ENCODE data around the gene CDKN2B-AS1. TPM values are rescaled to one million over a fixed set of nuclear protein-coding genes. Genes with fewer than 3 reads are reported as not detected.

CDKN2B-AS1 gene
- total RNA-seq, 1 donor = 12.9 TPM

- TF ChIP-seq, protein P1, sequence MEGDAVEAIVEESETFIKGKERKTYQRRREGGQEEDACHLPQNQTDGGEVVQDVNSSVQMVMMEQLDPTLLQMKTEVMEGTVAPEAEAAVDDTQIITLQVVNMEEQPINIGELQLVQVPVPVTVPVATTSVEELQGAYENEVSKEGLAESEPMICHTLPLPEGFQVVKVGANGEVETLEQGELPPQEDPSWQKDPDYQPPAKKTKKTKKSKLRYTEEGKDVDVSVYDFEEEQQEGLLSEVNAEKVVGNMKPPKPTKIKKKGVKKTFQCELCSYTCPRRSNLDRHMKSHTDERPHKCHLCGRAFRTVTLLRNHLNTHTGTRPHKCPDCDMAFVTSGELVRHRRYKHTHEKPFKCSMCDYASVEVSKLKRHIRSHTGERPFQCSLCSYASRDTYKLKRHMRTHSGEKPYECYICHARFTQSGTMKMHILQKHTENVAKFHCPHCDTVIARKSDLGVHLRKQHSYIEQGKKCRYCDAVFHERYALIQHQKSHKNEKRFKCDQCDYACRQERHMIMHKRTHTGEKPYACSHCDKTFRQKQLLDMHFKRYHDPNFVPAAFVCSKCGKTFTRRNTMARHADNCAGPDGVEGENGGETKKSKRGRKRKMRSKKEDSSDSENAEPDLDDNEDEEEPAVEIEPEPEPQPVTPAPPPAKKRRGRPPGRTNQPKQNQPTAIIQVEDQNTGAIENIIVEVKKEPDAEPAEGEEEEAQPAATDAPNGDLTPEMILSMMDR (IDR thresholded peaks at IDR 0.05; ENCODE audit: insufficient read depth, low read length) = no peak
Measured at GRCh38 chr9:22028394-22028793, 33.8 kb downstream of the CDKN2B-AS1 start.

DNA sequence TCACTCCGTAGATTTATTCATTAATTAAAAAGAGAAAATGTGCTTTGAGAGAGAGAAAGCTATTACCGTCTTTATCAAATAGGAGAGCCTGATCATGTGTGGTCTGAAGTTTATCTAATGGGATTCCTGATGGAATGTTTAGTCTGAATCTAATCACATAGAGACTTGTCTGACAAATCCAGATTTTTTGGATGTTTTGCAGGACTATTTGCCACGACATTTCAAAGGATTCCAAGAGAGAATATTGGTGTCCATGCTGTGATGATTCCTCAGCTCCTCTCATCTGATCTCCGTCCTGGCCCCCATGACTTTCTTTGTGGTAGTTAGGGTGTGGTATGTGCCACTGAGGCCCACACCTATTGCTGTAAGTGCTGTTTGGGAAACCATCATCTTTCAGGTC, 34.6 kb downstream of the CDKN2B-AS1 start:
- DNase-seq (ENCODE audit: low read depth) = no peak
- H3K4me3 ChIP-seq (ENCODE audit: low read depth, low read length) = no peak overlapping the region
- TF ChIP-seq, protein P1 (IDR thresholded peaks at IDR 0.05; ENCODE audit: insufficient read depth, low read length) = no peak

More at GRCh38 chr9:22028394-22028793, 33.8 kb downstream of the CDKN2B-AS1 start:
- H3K4me3 ChIP-seq (ENCODE audit: low read depth, low read length) = no peak overlapping the region
- DNase-seq (ENCODE audit: low read depth) = no peak

DNA sequence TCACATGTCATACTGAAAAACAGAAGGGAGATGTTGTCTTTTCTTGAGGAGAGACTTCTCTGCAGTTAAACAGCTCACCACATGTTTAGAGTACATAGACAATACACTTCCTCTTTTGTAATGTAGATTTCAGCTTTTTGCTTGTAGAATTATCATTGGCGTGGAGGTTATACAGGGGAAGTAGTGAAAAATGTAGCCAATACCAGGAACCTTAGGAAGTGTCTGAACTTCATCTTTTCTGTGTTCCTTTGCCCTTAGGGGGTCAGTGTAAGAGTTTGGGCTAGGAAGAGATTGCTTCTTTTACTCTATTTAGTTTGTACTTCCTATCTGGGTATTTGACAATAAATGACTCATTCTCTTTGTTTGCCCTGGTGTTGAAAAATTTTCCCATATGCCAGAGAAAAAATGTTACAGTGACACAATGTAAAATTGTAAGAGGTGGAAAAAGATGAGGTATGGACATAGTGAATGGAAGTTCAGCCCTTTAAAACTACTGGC, 35.6 kb downstream of the CDKN2B-AS1 start:
- no peak overlapping the region for H3K4me3 ChIP-seq (ENCODE audit: low read depth, low read length)
- TF ChIP-seq, protein P1 (IDR thresholded peaks at IDR 0.05; ENCODE audit: insufficient read depth, low read length) = no peak
- DNase-seq (ENCODE audit: low read depth) = peak; percentile 77

DNA sequence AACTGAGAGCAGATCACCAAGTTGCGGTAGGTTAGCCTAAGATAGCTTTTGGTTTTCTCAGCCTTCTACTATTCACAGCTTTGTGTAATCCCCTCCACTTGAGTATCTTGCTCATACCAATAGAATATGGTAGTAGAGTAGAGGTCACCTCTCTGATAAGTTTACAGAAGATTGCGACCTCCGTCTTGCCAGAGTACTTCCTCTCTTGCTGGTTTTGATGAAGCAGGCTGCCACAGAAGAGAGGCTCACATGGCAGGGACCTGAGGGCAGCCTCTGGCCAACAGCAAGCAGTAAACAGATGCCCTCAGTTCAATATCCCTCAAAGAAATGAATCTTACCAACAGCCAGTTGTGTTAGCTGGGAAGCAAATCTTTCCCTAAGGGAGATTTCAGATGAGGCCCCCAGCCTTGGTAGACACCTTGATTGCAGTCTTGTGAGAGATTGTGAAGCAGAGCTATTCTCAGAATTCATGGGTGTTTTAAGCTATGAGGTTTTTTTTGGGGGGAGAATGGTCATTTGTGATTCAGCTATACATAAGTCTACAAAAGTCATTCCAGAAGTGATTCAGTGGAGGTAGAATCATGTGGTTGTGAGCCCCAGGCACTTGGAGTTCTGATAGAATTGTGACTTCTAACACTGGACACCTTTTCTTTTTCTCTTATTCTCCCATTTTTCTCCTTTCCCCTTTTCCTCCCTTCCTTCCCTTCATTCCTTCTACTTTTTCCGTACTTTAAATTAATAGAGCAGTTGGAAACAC, 37.2 kb downstream of the CDKN2B-AS1 start:
- TF ChIP-seq, protein P1 (IDR thresholded peaks at IDR 0.05; ENCODE audit: insufficient read depth, low read length) = no peak
- DNase-seq (ENCODE audit: low read depth) = no peak
- no peak overlapping the region for H3K4me3 ChIP-seq (ENCODE audit: low read depth, low read length)

DNA sequence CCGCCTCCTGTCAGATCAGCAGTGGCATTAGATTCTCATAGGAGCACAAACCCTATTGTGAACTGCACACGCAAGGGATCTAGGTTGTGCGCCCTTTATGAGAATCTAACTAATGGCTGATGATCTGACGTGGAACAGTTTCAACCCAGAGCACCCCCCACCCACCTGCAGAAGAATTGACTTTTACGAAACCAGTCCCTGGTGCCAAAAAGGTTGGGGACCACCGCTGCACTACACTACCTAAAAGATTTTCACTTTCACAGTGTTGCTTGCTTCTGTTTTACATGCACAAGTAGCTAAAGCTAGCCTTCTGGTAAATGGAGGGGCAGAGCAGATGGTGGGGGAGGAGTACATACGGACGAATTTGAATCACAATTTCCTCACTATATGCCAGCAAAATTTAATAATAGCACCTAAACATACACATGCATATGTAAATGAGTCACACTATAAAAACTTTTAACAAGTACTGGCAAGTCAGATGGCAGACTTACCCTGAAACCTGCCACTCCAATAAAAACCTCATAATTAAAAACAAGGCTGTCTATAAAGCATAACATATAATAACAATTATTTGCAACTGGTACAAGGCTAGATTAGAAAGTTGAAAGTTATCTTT, 38.5 kb downstream of the CDKN2B-AS1 start:
- no peak for DNase-seq (ENCODE audit: low read depth)
- TF ChIP-seq, protein P1 (IDR thresholded peaks at IDR 0.05; ENCODE audit: insufficient read depth, low read length) = no peak
- H3K4me3 ChIP-seq (ENCODE audit: low read depth, low read length) = no peak overlapping the region

DNA sequence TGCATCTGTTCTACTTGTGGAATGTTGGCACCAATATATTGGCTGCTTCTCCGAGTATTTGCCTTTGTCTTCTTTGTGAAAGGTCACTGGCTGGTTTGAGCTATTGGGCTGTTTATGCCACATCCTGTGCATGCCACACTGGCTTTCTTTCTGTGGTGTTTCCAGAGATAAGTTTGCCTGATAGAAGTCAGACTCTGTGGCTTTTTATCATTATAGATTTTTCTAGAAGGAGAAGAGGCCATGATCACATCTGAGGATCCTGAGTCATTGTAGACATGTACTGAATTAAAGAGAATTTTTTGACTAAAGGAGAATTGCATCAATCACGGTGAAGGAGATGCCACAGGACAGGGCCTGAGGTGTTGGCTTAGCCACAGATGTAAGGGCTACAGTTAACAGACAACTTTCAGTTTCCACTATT, 41.0 kb downstream of the CDKN2B-AS1 start:
- no peak for DNase-seq (ENCODE audit: low read depth)
- TF ChIP-seq, protein P1 (IDR thresholded peaks at IDR 0.05; ENCODE audit: insufficient read depth, low read length) = no peak
- no peak overlapping the region for H3K4me3 ChIP-seq (ENCODE audit: low read depth, low read length)

Measured in fibroblast of the aortic adventitia (primary cell).